Left ventricle myocardium inferior (tissue), 1 donor: Measurements from ENCODE around the gene DDIT4. TPM values are rescaled to one million over a fixed set of nuclear protein-coding genes. Genes with fewer than 3 reads are reported as not detected.

ENCODE experiments used
- DNase-seq: peaks from one replicate; pipeline ENCODE4 v3.0.0-alpha.2; 2020
- H3K27ac ChIP-seq: fragments of 200-600 bp; replicated peaks from 2 replicates; pipeline ENCODE4 v1.8.0; 2021
- H3K27me3 ChIP-seq: fragments of 200-600 bp; 2 replicates; pipeline ENCODE4 v1.8.0; 2021; ENCODE audit warnings: low read depth
- H3K36me3 ChIP-seq: fragments of 200-600 bp; 2 replicates; pipeline ENCODE4 v1.8.0; 2021
- H3K4me1 ChIP-seq: fragments of 200-600 bp; 2 replicates; pipeline ENCODE4 v1.8.0; 2021
- H3K4me3 ChIP-seq: fragments of 200-600 bp; 2 replicates; pipeline ENCODE4 v1.8.0; 2021; ENCODE audit warnings: mild to moderate bottlenecking, moderate library complexity
- H3K9me3 ChIP-seq: fragments of 200-600 bp; replicated peaks from 2 replicates; pipeline ENCODE4 v1.8.0; 2021
- intact Hi-C: fragments of 100-400 bp; cut with micrococcal nuclease; formaldehyde crosslinking; loops from one replicate; pipeline ENCODE4 v1.11.0; 2022
- total RNA-seq: library from RNA; stranded (reverse); fragmentation: NEBNext Ultra II Directional; extraction: Animal tissue kit (Norgen Biotek cat#: 25700); gene quantifications from one replicate; pipeline ENCODE4 v1.2.1, GENCODE V29; 2021
- TF ChIP-seq, protein P1 (sequence below): fragments of 200-600 bp; IDR thresholded peaks from 2 replicates; pipeline ENCODE4 v1.8.0; 2021; ENCODE audit warnings: antibody characterized with exemption, mild to moderate bottlenecking, borderline replicate concordance
- donor health status: DM: no; HTN: yes; CAD: no; lungs with severe emphysema.

Gene DDIT4
- total RNA-seq, 1 donor from 2014 or later, result 66.3 TPM

DNA sequence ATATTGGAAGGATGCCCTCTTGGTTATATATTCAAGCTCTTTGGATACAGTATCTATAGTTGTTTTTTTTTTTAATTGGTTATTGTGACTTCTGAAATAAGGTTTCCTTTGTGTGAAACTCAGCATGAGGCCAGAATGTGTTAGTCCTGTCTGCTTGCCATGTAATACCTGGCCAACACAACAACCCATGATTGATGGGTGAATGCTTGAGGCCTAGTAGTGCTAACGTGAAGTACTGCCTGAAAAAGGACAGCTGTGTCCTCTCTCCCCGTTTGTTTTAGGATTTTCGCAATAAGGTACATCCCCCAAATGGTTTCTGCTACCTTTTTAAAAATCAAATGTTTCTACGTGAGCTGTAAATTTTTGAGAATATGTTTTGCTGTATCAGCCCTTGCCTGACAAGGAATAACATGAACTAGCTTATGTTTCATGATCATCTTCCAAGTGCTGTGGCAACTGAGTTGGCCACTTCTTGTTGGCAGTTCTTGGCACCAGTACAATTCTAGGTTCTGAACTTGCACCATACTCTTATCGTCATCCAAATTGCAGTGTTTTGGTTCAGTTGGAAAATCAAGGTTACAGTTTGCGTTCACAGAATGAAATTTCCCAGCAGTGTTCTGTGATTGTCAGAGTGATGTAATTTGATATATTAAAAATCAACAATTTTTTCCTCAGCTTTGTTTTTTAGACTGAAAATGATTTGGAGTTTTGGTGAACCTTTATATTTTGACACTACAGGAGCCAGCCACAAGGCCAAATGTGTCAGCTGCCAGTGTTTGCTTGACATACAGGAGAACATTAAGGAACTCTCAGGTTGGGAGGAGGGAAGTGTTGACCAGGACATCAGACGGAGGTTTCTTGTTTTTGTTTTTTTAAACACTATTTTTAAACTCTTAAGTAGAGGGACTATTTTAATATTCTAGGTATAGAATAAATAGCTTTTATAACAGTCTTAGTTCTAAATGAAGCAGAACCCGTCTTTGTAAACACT lies 44.2 kb upstream of the DDIT4 start:
- H3K4me3 ChIP-seq, result no peak overlapping the region
- H3K9me3 ChIP-seq, result no peaks in the 10 kb centered on the region
- H3K36me3 ChIP-seq, result peaks cover 66% of the 10 kb centered on the region
- peak overlapping the region; percentile 56 for H3K27ac ChIP-seq
- intact Hi-C loops, result no loop called here
- H3K4me1 ChIP-seq, result peaks cover 38% of the 10 kb centered on the region
- TF ChIP-seq, protein P1, sequence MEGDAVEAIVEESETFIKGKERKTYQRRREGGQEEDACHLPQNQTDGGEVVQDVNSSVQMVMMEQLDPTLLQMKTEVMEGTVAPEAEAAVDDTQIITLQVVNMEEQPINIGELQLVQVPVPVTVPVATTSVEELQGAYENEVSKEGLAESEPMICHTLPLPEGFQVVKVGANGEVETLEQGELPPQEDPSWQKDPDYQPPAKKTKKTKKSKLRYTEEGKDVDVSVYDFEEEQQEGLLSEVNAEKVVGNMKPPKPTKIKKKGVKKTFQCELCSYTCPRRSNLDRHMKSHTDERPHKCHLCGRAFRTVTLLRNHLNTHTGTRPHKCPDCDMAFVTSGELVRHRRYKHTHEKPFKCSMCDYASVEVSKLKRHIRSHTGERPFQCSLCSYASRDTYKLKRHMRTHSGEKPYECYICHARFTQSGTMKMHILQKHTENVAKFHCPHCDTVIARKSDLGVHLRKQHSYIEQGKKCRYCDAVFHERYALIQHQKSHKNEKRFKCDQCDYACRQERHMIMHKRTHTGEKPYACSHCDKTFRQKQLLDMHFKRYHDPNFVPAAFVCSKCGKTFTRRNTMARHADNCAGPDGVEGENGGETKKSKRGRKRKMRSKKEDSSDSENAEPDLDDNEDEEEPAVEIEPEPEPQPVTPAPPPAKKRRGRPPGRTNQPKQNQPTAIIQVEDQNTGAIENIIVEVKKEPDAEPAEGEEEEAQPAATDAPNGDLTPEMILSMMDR, result no peak
- no peak for DNase-seq
- H3K27me3 ChIP-seq, result no peaks in the 10 kb centered on the region

DNA sequence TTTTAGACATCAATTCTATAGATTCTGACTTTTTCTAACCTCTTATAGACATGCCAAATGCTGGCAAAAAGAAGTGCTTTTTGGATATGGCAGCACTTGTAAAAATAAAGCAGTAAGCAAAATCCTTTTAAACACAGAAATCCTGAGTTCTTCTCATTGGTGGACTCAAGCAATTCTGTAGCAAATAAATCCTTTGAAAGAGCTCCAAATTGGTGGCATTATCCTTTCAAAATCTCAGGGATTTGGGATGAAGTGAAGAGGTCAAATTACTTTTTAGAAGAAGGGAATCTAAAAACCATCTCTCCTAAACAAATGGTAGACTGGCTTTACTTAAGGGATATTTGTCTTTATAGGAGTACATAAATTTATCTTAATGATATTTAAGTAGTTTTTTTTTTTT lies 40.1 kb upstream of the DDIT4 start:
- intact Hi-C loops, result no loop called here
- Histone ChIP-seq H3K36me3 (peaks cover 58% of the 10 kb centered on the region), H3K4me1 (peaks cover 34% of the 10 kb centered on the region), H3K27ac (peak overlapping the region; percentile 48), H3K9me3 (no peaks in the 10 kb centered on the region), H3K4me3 (no peak overlapping the region), H3K27me3 (no peaks in the 10 kb centered on the region)
- no peak for DNase-seq
- TF ChIP-seq, protein P1, result no peak

DNA sequence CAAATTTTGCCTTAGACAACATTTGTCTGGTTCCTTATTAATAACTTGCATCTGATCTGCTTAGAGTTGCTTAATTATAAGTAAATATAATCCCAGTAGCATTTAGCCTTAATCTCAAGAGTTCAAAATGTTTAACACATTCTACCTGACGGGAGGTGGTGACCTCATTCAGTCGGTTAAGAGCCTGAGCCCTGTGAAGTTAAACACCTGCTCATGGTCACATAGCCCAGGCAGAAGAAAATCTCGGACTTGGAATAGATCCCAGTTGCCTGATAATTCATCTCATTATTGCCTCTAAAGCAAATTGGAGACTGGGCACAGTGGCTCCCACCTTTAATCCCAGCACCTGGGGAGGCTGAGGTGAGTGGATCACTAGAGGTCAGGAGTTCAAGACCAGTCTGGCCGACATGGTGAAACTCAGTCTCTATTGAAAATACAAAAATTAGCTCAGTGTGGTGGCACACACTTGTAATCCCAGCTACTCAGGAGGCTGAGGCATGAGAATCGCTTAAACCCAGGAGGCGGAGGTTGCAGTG lies 39.1 kb upstream of the DDIT4 start:
- Histone ChIP-seq H3K9me3 (no peaks in the 10 kb centered on the region), H3K4me3 (no peak overlapping the region), H3K27ac (no peak overlapping the region), H3K36me3 (peaks cover 58% of the 10 kb centered on the region), H3K4me1 (peaks cover 26% of the 10 kb centered on the region), H3K27me3 (no peaks in the 10 kb centered on the region)
- intact Hi-C loops, result no loop called here
- DNase-seq, result no peak
- TF ChIP-seq, protein P1, result no peak

DNA sequence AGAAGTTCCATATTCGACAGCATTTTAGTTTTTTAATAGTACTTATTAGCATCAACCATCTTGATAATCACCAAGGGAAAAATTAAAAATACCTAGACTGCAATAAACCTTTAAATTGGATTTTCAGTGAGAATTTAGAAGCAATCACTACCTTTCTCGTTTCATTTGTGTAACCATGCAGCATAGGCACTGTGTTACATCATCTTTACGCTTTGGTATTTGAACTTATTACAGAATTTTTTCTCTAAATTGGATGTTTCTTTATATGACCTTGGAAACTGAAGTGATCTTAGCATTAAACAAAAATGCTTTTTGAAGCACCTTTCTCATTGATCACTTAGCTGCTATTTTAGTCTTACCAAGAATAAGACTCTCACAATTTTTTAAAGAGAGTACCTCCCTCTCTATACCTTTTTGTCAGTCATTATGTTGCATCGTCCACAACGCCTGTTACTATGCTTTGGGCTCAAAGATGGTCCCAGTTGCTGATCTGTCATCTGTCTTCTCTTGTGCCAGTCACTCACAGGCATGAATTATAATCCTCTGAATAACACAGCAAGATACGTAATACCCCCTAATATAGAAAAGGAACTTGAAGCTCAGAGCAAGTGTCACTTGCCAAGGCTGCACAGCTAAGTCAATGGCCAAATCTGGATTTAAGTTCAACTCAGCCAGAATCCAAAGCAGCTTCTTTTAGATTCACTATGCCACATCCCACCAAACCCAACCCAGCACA lies 38.0 kb upstream of the DDIT4 start:
- H3K4me1 ChIP-seq, result peaks cover 16% of the 10 kb centered on the region
- H3K27me3 ChIP-seq, result no peaks in the 10 kb centered on the region
- no peaks in the 10 kb centered on the region for H3K9me3 ChIP-seq
- intact Hi-C loops, result no loop called here
- peak overlapping the region; percentile 59 for H3K27ac ChIP-seq
- no peak for DNase-seq
- H3K36me3 ChIP-seq, result peaks cover 54% of the 10 kb centered on the region
- no peak overlapping the region for H3K4me3 ChIP-seq
- TF ChIP-seq, protein P1, result no peak

DNA sequence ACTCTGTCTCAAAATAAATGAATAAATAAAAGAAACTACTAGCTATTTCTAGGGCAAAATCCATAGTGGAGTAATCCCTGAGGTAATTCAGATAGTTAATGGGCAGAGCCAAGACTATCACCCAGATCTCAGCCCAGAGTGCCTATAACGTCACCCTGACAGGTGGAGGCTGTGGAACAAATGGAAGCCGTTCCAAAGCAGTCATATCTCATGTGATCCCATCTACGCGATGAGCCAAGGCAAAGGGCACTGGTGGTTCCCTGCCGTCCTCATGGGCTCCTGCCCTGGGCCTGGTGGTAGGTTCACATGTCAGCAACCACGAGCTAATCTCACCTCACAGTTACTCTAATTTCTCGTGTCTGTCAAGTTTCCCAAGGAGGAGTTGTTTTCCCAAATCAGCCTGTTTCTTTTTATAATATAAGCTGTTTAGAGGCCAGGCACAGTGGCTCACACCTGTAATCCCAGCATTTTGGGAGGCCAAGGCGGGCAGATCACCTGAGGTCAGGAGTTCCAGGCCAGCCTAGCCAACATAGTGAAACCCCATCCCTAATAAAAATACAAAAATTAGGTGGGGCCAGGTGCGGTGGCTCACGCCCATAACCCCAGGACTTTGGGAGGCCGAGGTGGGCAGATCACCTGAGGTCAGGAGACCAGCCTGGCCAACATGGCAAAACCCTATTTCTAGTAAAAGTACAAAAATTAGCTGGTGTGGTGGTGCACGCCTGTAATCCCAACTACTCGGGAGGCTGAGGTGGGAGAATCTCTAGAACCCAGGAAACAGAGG lies 35.1 kb upstream of the DDIT4 start:
- Histone ChIP-seq H3K36me3 (peaks cover 30% of the 10 kb centered on the region), H3K4me1 (peaks cover 41% of the 10 kb centered on the region), H3K9me3 (no peaks in the 10 kb centered on the region), H3K27ac (peak overlapping the region; percentile 46), H3K4me3 (no peak overlapping the region), H3K27me3 (no peaks in the 10 kb centered on the region)
- no peak for DNase-seq
- intact Hi-C loops, result no loop called here
- TF ChIP-seq, protein P1, result no peak
